HFFc6 (cell line): ENCODE measurements around the gene PDIA5. TPM values are rescaled to one million over a fixed set of nuclear protein-coding genes. Genes with fewer than 3 reads are reported as not detected.

Experiments used
- DNase-seq: peaks from one replicate; pipeline ENCODE4 v3.0.0-alpha.2; 2018
- H3K27ac Mint-ChIP-seq: 2 replicates; pipeline ENCODE4 v1.8.0; 2020; ENCODE audit warnings: mild to moderate bottlenecking, mixed read lengths
- H3K27me3 Mint-ChIP-seq: 2 replicates; pipeline ENCODE4 v1.8.0; 2021; ENCODE audit warnings: mild to moderate bottlenecking, moderate library complexity, mixed read lengths; ENCODE audit not compliant: insufficient read depth
- H3K36me3 Mint-ChIP-seq: 2 replicates; pipeline ENCODE4 v1.8.0; 2021; ENCODE audit warnings: low read depth, mixed read lengths
- H3K4me1 Mint-ChIP-seq: 2 replicates; pipeline ENCODE4 v1.8.0; 2020; ENCODE audit warnings: low read depth, mixed read lengths
- H3K4me3 Mint-ChIP-seq: 2 replicates; pipeline ENCODE4 v1.8.0; 2020; ENCODE audit warnings: mild to moderate bottlenecking, moderate library complexity, mixed read lengths
- H3K9me3 Mint-ChIP-seq: 2 replicates; pipeline ENCODE4 v1.8.0; 2020; ENCODE audit warnings: mild to moderate bottlenecking, mixed read lengths
- CTCF ChIP-seq: fragments of 200-600 bp; sonication (generic); IDR thresholded peaks from 2 replicates; pipeline ENCODE4 v1.5.0; 2021; ENCODE audit warnings: antibody characterized with exemption, mild to moderate bottlenecking
- total RNA-seq, 6 experiments: library from RNA; stranded (reverse); fragmentation: NEBNext Ultra II Directional; extraction: Animal tissue kit (Norgen Biotek cat#: 25700); gene quantifications; 2 replicates in 1 of 6; 3 replicates in 5 of 6; pipeline ENCODE4 v1.2.3, GENCODE V29; 2021

Gene PDIA5
- total RNA-seq, 6 experiments from 2014 or later = 30.7 to 49.0 (median 38.1) TPM

- TF ChIP-seq CTCF = no peak
- Mint-ChIP-seq H3K9me3 (no peaks in the 10 kb centered on the region), H3K36me3 (peaks cover 36% of the 10 kb centered on the region), H3K4me3 (no peak overlapping the region), H3K27me3 (peaks cover 2% of the 10 kb centered on the region; the same call in 1 of the 2 replicates), H3K4me1 (peaks cover 50% of the 10 kb centered on the region), H3K27ac (no peak overlapping the region)
- DNase-seq = no peak
Measured at GRCh38 chr3:123094516-123095313, 27.9 kb downstream of the PDIA5 start.

GRCh38 chr3:123096126-123096525 lies 29.3 kb downstream of the PDIA5 start:
- no peak for TF ChIP-seq CTCF
- H3K9me3 Mint-ChIP-seq = no peaks in the 10 kb centered on the region
- no peak overlapping the region for H3K4me3 Mint-ChIP-seq
- H3K4me1 Mint-ChIP-seq = peaks cover 40% of the 10 kb centered on the region
- H3K27me3 Mint-ChIP-seq = peaks cover 2% of the 10 kb centered on the region; the same call in 1 of the 2 replicates
- peaks cover 41% of the 10 kb centered on the region for H3K36me3 Mint-ChIP-seq
- no peak overlapping the region for H3K27ac Mint-ChIP-seq
- no peak for DNase-seq

GRCh38 chr3:123096731-123097130 lies 29.9 kb downstream of the PDIA5 start:
- Mint-ChIP-seq H3K27ac (no peak overlapping the region), H3K4me3 (no peak overlapping the region), H3K9me3 (no peaks in the 10 kb centered on the region), H3K4me1 (peaks cover 34% of the 10 kb centered on the region), H3K27me3 (peaks cover 2% of the 10 kb centered on the region; the same call in 1 of the 2 replicates), H3K36me3 (peaks cover 38% of the 10 kb centered on the region)
- DNase-seq = no peak
- no peak for TF ChIP-seq CTCF

- no peak overlapping the region for H3K27ac Mint-ChIP-seq
- H3K36me3 Mint-ChIP-seq = peaks cover 39% of the 10 kb centered on the region
- peaks cover 2% of the 10 kb centered on the region; the same call in 1 of the 2 replicates for H3K27me3 Mint-ChIP-seq
- H3K4me1 Mint-ChIP-seq = peaks cover 46% of the 10 kb centered on the region
- H3K9me3 Mint-ChIP-seq = no peaks in the 10 kb centered on the region
- H3K4me3 Mint-ChIP-seq = no peak overlapping the region; the same call in 1 of the 2 replicates
- TF ChIP-seq CTCF = no peak
- DNase-seq = peak; percentile 20
Measured at GRCh38 chr3:123098426-123099330, 31.9 kb downstream of the PDIA5 start.

GRCh38 chr3:123099331-123100192 lies 32.7 kb downstream of the PDIA5 start:
- TF ChIP-seq CTCF = no peak
- no peak for DNase-seq
- Mint-ChIP-seq H3K4me3 (no peak overlapping the region), H3K27ac (no peak overlapping the region), H3K9me3 (no peaks in the 10 kb centered on the region), H3K36me3 (peaks cover 40% of the 10 kb centered on the region), H3K4me1 (peaks cover 55% of the 10 kb centered on the region), H3K27me3 (peaks cover 2% of the 10 kb centered on the region; the same call in 1 of the 2 replicates)
